Measurements from ENCODE around the gene GARS1.

Gene GARS1

DNA sequence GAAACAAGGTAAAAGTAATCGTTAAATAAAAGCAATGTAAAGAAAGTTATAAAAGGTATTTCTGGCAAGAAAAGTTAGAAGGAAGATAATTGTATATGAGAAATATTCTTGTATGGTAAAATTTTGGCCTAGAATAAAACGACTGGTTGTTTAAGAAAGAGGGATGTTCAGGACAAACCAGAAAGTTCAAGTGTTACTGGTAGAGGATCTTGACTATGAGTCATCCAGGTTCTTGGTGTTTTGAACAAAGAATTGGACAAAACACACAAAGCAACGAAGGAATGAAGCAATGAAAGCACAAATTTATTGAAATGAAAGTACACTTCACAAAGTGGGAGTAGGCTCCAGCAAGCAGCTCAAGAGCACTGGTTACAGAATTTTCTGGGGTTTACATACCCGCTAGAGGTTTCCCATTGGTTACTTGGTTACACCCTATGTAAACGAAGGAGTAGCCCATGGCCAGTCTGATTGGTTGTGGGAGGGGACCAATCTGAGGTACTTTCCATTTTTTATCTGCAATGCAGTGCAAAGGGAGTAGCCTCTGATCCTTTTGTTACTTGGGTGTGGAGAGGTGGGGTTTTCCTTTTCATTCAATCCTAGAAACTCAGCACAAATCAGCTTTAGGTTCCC lies 22.4 kb upstream of the GARS1 start:
- Histone ChIP-seq H3K27me3 (ENCODE audit: control insufficient read depth, insufficient read depth, low read length) (no peaks in the 10 kb centered on the region), H3K9me3 (ENCODE audit: control insufficient read depth, low read length) (no peaks in the 10 kb centered on the region), H3K27ac (no peak overlapping the region), H3K4me2 (ENCODE audit: low read length) (no peak overlapping the region), H3K79me2 (no peaks in the 10 kb centered on the region), H3K4me1 (no peaks in the 10 kb centered on the region), H3K4me3 (ENCODE audit: low read depth, low read length) (no peak overlapping the region), H3K9ac (no peak overlapping the region), H2AFZ (no peak overlapping the region), H3K36me3 (ENCODE audit: control insufficient read depth, insufficient read depth, low read length) (no peaks in the 10 kb centered on the region)
- TF ChIP-seq, protein P1, sequence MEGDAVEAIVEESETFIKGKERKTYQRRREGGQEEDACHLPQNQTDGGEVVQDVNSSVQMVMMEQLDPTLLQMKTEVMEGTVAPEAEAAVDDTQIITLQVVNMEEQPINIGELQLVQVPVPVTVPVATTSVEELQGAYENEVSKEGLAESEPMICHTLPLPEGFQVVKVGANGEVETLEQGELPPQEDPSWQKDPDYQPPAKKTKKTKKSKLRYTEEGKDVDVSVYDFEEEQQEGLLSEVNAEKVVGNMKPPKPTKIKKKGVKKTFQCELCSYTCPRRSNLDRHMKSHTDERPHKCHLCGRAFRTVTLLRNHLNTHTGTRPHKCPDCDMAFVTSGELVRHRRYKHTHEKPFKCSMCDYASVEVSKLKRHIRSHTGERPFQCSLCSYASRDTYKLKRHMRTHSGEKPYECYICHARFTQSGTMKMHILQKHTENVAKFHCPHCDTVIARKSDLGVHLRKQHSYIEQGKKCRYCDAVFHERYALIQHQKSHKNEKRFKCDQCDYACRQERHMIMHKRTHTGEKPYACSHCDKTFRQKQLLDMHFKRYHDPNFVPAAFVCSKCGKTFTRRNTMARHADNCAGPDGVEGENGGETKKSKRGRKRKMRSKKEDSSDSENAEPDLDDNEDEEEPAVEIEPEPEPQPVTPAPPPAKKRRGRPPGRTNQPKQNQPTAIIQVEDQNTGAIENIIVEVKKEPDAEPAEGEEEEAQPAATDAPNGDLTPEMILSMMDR (IDR thresholded peaks at IDR 0.05): no peak

DNA sequence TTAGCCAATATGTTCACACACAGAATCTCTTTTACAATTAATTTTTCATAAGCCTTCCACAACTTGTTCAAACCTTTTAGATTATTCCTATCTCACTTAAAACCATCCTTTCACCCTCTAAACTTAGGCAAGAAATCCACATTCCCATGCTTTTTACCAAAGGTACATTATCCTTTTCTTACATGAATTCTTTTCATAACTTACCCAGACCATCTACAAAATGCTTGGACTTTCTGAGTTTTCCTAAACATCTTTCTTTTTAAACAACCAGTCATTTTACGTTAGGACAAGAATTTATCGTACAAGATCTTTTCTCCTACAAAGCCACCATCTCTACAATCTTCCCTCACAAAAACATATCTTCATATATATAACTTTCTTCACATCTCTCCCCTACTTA lies 18.8 kb upstream of the GARS1 start:
- Histone ChIP-seq H3K9me3 (ENCODE audit: control insufficient read depth, low read length) (no peaks in the 10 kb centered on the region), H3K4me2 (ENCODE audit: low read length) (no peak overlapping the region), H3K79me2 (no peaks in the 10 kb centered on the region), H3K4me1 (no peaks in the 10 kb centered on the region), H3K4me3 (ENCODE audit: low read depth, low read length) (no peak overlapping the region), H3K27me3 (ENCODE audit: control insufficient read depth, insufficient read depth, low read length) (no peaks in the 10 kb centered on the region), H2AFZ (no peak overlapping the region), H3K9ac (no peak overlapping the region), H3K36me3 (ENCODE audit: control insufficient read depth, insufficient read depth, low read length) (no peaks in the 10 kb centered on the region), H3K27ac (no peak overlapping the region)
- TF ChIP-seq, protein P1 (IDR thresholded peaks at IDR 0.05): no peak

- Histone ChIP-seq H3K9me3 (ENCODE audit: control insufficient read depth, low read length) (no peaks in the 10 kb centered on the region), H3K4me2 (ENCODE audit: low read length) (no peak overlapping the region), H3K27me3 (ENCODE audit: control insufficient read depth, insufficient read depth, low read length) (no peaks in the 10 kb centered on the region), H3K4me1 (no peaks in the 10 kb centered on the region), H2AFZ (no peak overlapping the region), H3K9ac (no peak overlapping the region), H3K4me3 (ENCODE audit: low read depth, low read length) (no peak overlapping the region), H3K36me3 (ENCODE audit: control insufficient read depth, insufficient read depth, low read length) (no peaks in the 10 kb centered on the region), H3K27ac (no peak overlapping the region), H3K79me2 (peaks cover 16% of the 10 kb centered on the region)
- TF ChIP-seq, protein P1 (IDR thresholded peaks at IDR 0.05): no peak
These were observed 11.5 kb upstream of the GARS1 start for GRCh38 chr7:30583181-30583580.

GRCh38 chr7:30584415-30584814 lies 10.3 kb upstream of the GARS1 start:
- TF ChIP-seq, protein P1 (IDR thresholded peaks at IDR 0.05): no peak
- no peaks in the 10 kb centered on the region for H3K4me1 ChIP-seq

DNA sequence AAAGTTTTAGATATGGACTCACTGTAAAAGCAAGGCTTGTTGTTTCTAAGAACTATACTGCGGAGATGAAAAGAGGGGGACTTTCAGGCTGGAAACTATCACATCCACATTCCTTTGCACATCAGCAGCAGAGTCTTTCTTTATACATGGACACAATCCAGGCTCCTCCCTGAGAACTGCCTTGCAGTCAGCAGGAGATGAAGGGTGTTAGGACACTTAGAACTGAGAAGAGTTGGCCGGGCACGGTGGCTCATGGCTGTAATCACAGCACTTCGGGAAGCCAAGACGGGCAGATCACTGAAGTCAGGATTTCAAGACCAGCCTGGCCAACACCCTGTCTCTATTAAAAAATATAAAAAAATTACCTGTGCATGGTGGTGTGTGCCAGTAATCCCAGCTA lies 9.7 kb upstream of the GARS1 start:
- Histone ChIP-seq H3K79me2 (peaks cover 20% of the 10 kb centered on the region), H3K36me3 (ENCODE audit: control insufficient read depth, insufficient read depth, low read length) (no peaks in the 10 kb centered on the region), H3K4me3 (ENCODE audit: low read depth, low read length) (no peak overlapping the region), H2AFZ (no peak overlapping the region), H3K9me3 (ENCODE audit: control insufficient read depth, low read length) (no peaks in the 10 kb centered on the region), H3K4me2 (ENCODE audit: low read length) (no peak overlapping the region), H3K27ac (no peak overlapping the region), H3K4me1 (no peaks in the 10 kb centered on the region), H3K9ac (no peak overlapping the region), H3K27me3 (ENCODE audit: control insufficient read depth, insufficient read depth, low read length) (no peaks in the 10 kb centered on the region)
- TF ChIP-seq, protein P1 (IDR thresholded peaks at IDR 0.05): no peak

More at GRCh38 chr7:30584415-30584814, 10.3 kb upstream of the GARS1 start:
- no peak overlapping the region for H3K4me2 ChIP-seq (ENCODE audit: low read length)
- no peak overlapping the region for H2AFZ ChIP-seq
- no peak overlapping the region for H3K4me3 ChIP-seq (ENCODE audit: low read depth, low read length)
- H3K36me3 ChIP-seq (ENCODE audit: control insufficient read depth, insufficient read depth, low read length): no peaks in the 10 kb centered on the region
- H3K79me2 ChIP-seq: peaks cover 20% of the 10 kb centered on the region
- no peak overlapping the region for H3K9ac ChIP-seq
- H3K27ac ChIP-seq: no peak overlapping the region
- no peaks in the 10 kb centered on the region for H3K27me3 ChIP-seq (ENCODE audit: control insufficient read depth, insufficient read depth, low read length)
- no peaks in the 10 kb centered on the region for H3K9me3 ChIP-seq (ENCODE audit: control insufficient read depth, low read length)
